Astrocyte (in vitro differentiated cells and primary cell): ENCODE data around the gene ARID5B. TPM values are rescaled to one million over a fixed set of nuclear protein-coding genes. Genes with fewer than 3 reads are reported as not detected.

Experiments
- DNase-seq: peaks from one replicate; pipeline ENCODE4 v3.0.0-alpha.2; 2010; ENCODE audit warnings: low read depth
- FAIRE-seq: peaks from 2 replicates; lab custom pipeline; 2011; peaks lifted over from hg19 to GRCh38; lab: Jason Lieb, UNC
- H2AFZ ChIP-seq: 2 replicates; pipeline ENCODE4 v1.6.0; 2012; ENCODE audit warnings: low read depth, low read length, inconsistent platforms
- H3K27ac ChIP-seq: 2 replicates; pipeline ENCODE4 v1.5.1; 2011; ENCODE audit warnings: low read depth, low read length, inconsistent platforms
- H3K27me3 ChIP-seq: 2 replicates; pipeline ENCODE4 v1.6.0; 2011; ENCODE audit warnings: low read length, inconsistent platforms; ENCODE audit not compliant: insufficient read depth
- H3K36me3 ChIP-seq: 2 replicates; pipeline ENCODE4 v1.5.1; 2011; ENCODE audit warnings: low read length, inconsistent platforms; ENCODE audit not compliant: insufficient read depth
- H3K4me1 ChIP-seq: 2 replicates; pipeline ENCODE4 v1.5.1; 2011; ENCODE audit warnings: low read length, inconsistent platforms; ENCODE audit not compliant: insufficient read depth
- H3K4me2 ChIP-seq: 2 replicates; pipeline ENCODE4 v1.6.0; 2012; ENCODE audit warnings: low read length, inconsistent platforms
- H3K4me3 ChIP-seq: 2 replicates; pipeline ENCODE4 v1.5.1; 2011; ENCODE audit warnings: low read depth, mild to moderate bottlenecking, low read length, inconsistent platforms; ENCODE audit not compliant: insufficient read depth
- H3K79me2 ChIP-seq: 2 replicates; pipeline ENCODE4 v1.6.0; 2012; ENCODE audit warnings: mild to moderate bottlenecking, low read length, inconsistent platforms; ENCODE audit not compliant: insufficient read depth
- H3K9ac ChIP-seq: 2 replicates; pipeline ENCODE4 v1.6.0; 2012; ENCODE audit warnings: mild to moderate bottlenecking, low read length, inconsistent platforms
- H3K9me3 ChIP-seq: 2 replicates; pipeline ENCODE4 v1.5.1; 2012; ENCODE audit warnings: low read depth, mild to moderate bottlenecking, low read length, inconsistent platforms; ENCODE audit not compliant: insufficient read depth
- H4K20me1 ChIP-seq: 2 replicates; pipeline ENCODE4 v1.6.0; 2012; ENCODE audit warnings: low read length, inconsistent platforms; ENCODE audit not compliant: insufficient read depth
- H3K27ac Mint-ChIP-seq: one replicate; pipeline ENCODE4 v1.8.0; 2021; ENCODE audit warnings: mild to moderate bottlenecking, mixed read lengths; ENCODE audit not compliant: unreplicated experiment
- H3K27me3 Mint-ChIP-seq: one replicate; pipeline ENCODE4 v1.8.0; 2021; ENCODE audit warnings: low read depth, mixed read lengths; ENCODE audit not compliant: unreplicated experiment
- H3K36me3 Mint-ChIP-seq: one replicate; pipeline ENCODE4 v1.8.0; 2021; ENCODE audit warnings: low read depth, mixed read lengths; ENCODE audit not compliant: unreplicated experiment
- H3K4me1 Mint-ChIP-seq: one replicate; pipeline ENCODE4 v1.8.0; 2021; ENCODE audit warnings: low read depth, mixed read lengths; ENCODE audit not compliant: unreplicated experiment
- H3K4me3 Mint-ChIP-seq: one replicate; pipeline ENCODE4 v1.8.0; 2021; ENCODE audit warnings: mild to moderate bottlenecking, moderate library complexity, mixed read lengths; ENCODE audit not compliant: unreplicated experiment
- H3K9me3 Mint-ChIP-seq: one replicate; pipeline ENCODE4 v1.8.0; 2021; ENCODE audit warnings: mild to moderate bottlenecking, mixed read lengths; ENCODE audit not compliant: unreplicated experiment
- CTCF ChIP-seq: IDR thresholded peaks from 2 replicates; pipeline ENCODE4 v1.5.1; 2011; ENCODE audit warnings: low read depth, mild to moderate bottlenecking, inconsistent platforms, low read length, moderate library complexity; ENCODE audit not compliant: insufficient read depth
- EZH2 ChIP-seq: IDR thresholded peaks from 2 replicates; pipeline ENCODE4 v1.6.1; 2012; ENCODE audit warnings: mild to moderate bottlenecking, low read length, inconsistent platforms; ENCODE audit not compliant: insufficient read depth
- total RNA-seq: library from RNA; stranded (reverse); gene quantifications from 2 replicates; pipeline ENCODE4 v1.2.1, GENCODE V29; 2021

The ARID5B gene
- total RNA-seq, 1 donor from 2014 or later = 66.0 TPM

GRCh38 chr10:62058476-62058875 is 157.0 kb downstream of the ARID5B start:
- Histone ChIP-seq H3K27ac (no peak overlapping the region), H4K20me1 (peaks cover 73% of the 10 kb centered on the region), H2AFZ (no peak overlapping the region), H3K36me3 (peaks cover 86% of the 10 kb centered on the region), H3K9me3 (no peaks in the 10 kb centered on the region), H3K4me3 (no peak overlapping the region), H3K27me3 (no peaks in the 10 kb centered on the region), H3K9ac (no peak overlapping the region), H3K4me1 (peaks cover 23% of the 10 kb centered on the region), H3K79me2 (peaks cover 93% of the 10 kb centered on the region), H3K4me2 (no peak overlapping the region)
- peaks cover 43% of the 10 kb centered on the region for H3K36me3 Mint-ChIP-seq
- H3K9me3 Mint-ChIP-seq = no peaks in the 10 kb centered on the region
- no peak for TF ChIP-seq EZH2
- no peak for TF ChIP-seq CTCF
- peak overlapping the region; percentile 63 for H3K4me3 Mint-ChIP-seq
- H3K27ac Mint-ChIP-seq = no peak overlapping the region
- no peaks in the 10 kb centered on the region for H3K27me3 Mint-ChIP-seq
- DNase-seq = no peak
- FAIRE-seq = peak; percentile 37
- H3K4me1 Mint-ChIP-seq = peaks cover 36% of the 10 kb centered on the region

- peaks cover 84% of the 10 kb centered on the region for H3K36me3 ChIP-seq
- Mint-ChIP-seq H3K27me3 (no peaks in the 10 kb centered on the region), H3K36me3 (peaks cover 43% of the 10 kb centered on the region), H3K4me1 (peaks cover 32% of the 10 kb centered on the region), H3K27ac (no peak overlapping the region), H3K4me3 (no peak overlapping the region), H3K9me3 (no peaks in the 10 kb centered on the region)
- H4K20me1 ChIP-seq = peaks cover 73% of the 10 kb centered on the region
- no peak overlapping the region for H2AFZ ChIP-seq
- no peak for DNase-seq
- H3K4me3 ChIP-seq = no peak overlapping the region
- peaks cover 25% of the 10 kb centered on the region for H3K4me1 ChIP-seq
- H3K9ac ChIP-seq = no peak overlapping the region
- H3K4me2 ChIP-seq = no peak overlapping the region
- no peak for FAIRE-seq
- H3K27me3 ChIP-seq = no peaks in the 10 kb centered on the region
- TF ChIP-seq EZH2 = no peak
- no peak for TF ChIP-seq CTCF
- H3K27ac ChIP-seq = no peak overlapping the region
- H3K9me3 ChIP-seq = no peaks in the 10 kb centered on the region
- peaks cover 93% of the 10 kb centered on the region for H3K79me2 ChIP-seq
Observed at GRCh38 chr10:62058896-62059216, 157.4 kb downstream of the ARID5B start.

GRCh38 chr10:62059217-62059920 is 157.9 kb downstream of the ARID5B start:
- H3K4me1 ChIP-seq = peaks cover 22% of the 10 kb centered on the region
- H3K27ac ChIP-seq = no peak overlapping the region
- H3K9me3 Mint-ChIP-seq = no peaks in the 10 kb centered on the region
- no peak overlapping the region for H3K4me2 ChIP-seq
- peaks cover 93% of the 10 kb centered on the region for H3K79me2 ChIP-seq
- no peaks in the 10 kb centered on the region for H3K9me3 ChIP-seq
- H3K4me3 ChIP-seq = no peak overlapping the region
- no peaks in the 10 kb centered on the region for H3K27me3 Mint-ChIP-seq
- no peak overlapping the region for H3K9ac ChIP-seq
- no peak overlapping the region for H2AFZ ChIP-seq
- H4K20me1 ChIP-seq = peaks cover 73% of the 10 kb centered on the region
- FAIRE-seq (no peak), DNase-seq (no peak)
- H3K36me3 Mint-ChIP-seq = peaks cover 44% of the 10 kb centered on the region
- no peak overlapping the region for H3K4me3 Mint-ChIP-seq
- peaks cover 31% of the 10 kb centered on the region for H3K4me1 Mint-ChIP-seq
- H3K27me3 ChIP-seq = no peaks in the 10 kb centered on the region
- no peak overlapping the region for H3K27ac Mint-ChIP-seq
- H3K36me3 ChIP-seq = peaks cover 84% of the 10 kb centered on the region
- TF ChIP-seq CTCF = no peak
- no peak for TF ChIP-seq EZH2
